ENCODE results near the gene GSTA1.

- TF ChIP-seq CTCF (IDR thresholded peaks at IDR 0.05 in 4 of 5, conservative IDR thresholded peaks at IDR 0.05 in 1 of 5): no peak
- no peak for TF ChIP-seq POLR2A (IDR thresholded peaks at IDR 0.05)
Observed at GRCh38 chr6:52843605-52844004, 40.0 kb upstream of the GSTA1 start.
